ENCODE results near the gene SPAG16. TPM values are rescaled to one million over a fixed set of nuclear protein-coding genes. Genes with fewer than 3 reads are reported as not detected.

The SPAG16 gene
- total RNA-seq, 1 donor from 2014 or later = 18.1 TPM

DNA sequence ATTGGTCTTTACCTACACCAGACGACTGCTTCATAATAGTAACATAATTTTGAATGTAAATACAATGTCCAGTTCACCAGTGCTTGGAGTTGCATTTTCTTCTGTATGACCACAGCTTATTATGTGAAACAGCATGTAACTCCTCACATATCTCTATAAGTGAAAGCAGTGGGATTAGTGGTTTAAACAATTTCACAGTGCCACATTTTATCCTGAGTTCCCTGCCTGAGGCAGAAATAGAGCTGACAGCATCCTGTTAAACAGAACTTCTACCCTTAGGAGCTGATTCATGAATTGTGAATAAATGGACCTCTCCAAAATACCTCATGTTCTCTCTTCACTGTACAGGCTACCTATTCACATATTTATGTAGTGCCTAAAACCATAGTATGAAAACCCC lies 584.3 kb downstream of the SPAG16 start:
- Mint-ChIP-seq H3K4me1 (ENCODE audit: low read depth, unreplicated experiment) (no peaks in the 10 kb centered on the region), H3K27me3 (ENCODE audit: unreplicated experiment) (no peaks in the 10 kb centered on the region), H3K27ac (ENCODE audit: unreplicated experiment) (no peak overlapping the region), H3K9me3 (ENCODE audit: unreplicated experiment) (no peaks in the 10 kb centered on the region), H3K36me3 (ENCODE audit: unreplicated experiment) (no peaks in the 10 kb centered on the region), H3K4me3 (ENCODE audit: unreplicated experiment) (no peak overlapping the region)
- no peak for DNase-seq
- TF ChIP-seq, protein P1, sequence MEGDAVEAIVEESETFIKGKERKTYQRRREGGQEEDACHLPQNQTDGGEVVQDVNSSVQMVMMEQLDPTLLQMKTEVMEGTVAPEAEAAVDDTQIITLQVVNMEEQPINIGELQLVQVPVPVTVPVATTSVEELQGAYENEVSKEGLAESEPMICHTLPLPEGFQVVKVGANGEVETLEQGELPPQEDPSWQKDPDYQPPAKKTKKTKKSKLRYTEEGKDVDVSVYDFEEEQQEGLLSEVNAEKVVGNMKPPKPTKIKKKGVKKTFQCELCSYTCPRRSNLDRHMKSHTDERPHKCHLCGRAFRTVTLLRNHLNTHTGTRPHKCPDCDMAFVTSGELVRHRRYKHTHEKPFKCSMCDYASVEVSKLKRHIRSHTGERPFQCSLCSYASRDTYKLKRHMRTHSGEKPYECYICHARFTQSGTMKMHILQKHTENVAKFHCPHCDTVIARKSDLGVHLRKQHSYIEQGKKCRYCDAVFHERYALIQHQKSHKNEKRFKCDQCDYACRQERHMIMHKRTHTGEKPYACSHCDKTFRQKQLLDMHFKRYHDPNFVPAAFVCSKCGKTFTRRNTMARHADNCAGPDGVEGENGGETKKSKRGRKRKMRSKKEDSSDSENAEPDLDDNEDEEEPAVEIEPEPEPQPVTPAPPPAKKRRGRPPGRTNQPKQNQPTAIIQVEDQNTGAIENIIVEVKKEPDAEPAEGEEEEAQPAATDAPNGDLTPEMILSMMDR (IDR thresholded peaks at IDR 0.05; ENCODE audit: partially characterized antibody, unreplicated experiment) = no peak

DNA sequence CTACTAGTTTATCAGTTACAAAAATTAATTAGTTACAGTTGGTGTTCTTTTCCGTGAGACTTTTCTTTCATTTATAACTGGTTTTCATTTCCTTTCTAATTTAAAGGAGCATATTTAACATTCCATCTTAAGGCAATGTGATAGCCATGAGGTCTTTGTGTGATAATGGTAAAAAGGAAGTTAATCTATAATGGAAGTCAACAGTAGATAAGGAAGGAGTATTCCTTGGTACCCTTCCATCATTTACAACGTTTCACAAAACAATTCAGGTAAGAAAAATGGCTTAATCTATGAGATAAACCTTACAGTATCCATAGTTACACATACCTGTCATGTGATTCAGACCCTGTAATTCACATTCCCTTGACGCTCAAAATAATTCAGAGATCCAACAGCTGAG lies 601.2 kb downstream of the SPAG16 start:
- TF ChIP-seq, protein P1 (IDR thresholded peaks at IDR 0.05; ENCODE audit: partially characterized antibody, unreplicated experiment) = no peak
- DNase-seq = no peak
- Mint-ChIP-seq H3K4me3 (ENCODE audit: unreplicated experiment) (no peak overlapping the region), H3K4me1 (ENCODE audit: low read depth, unreplicated experiment) (no peaks in the 10 kb centered on the region), H3K27ac (ENCODE audit: unreplicated experiment) (no peak overlapping the region), H3K36me3 (ENCODE audit: unreplicated experiment) (no peaks in the 10 kb centered on the region), H3K27me3 (ENCODE audit: unreplicated experiment) (no peaks in the 10 kb centered on the region), H3K9me3 (ENCODE audit: unreplicated experiment) (no peaks in the 10 kb centered on the region)

DNA sequence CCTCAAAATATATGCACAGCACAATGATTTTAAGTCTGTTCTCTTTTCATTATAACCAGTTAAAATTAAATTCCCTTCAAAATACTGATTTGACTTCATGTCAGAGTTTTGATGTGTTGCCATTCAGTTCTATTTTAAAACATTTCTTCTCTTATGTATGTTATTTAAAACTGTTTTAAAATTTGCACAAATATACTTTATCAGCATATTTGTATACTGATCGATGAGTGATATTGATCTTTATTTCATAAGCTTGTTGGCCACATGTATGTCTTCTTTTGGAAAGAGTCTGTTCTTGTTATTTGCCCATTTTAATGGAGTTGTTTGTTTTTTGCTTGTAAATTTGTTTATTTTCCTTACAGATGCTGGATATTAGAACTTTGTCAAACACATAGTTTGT lies 630.2 kb downstream of the SPAG16 start:
- H3K27me3 Mint-ChIP-seq (ENCODE audit: unreplicated experiment) = no peaks in the 10 kb centered on the region
- H3K9me3 Mint-ChIP-seq (ENCODE audit: unreplicated experiment) = no peaks in the 10 kb centered on the region
- TF ChIP-seq, protein P1 (IDR thresholded peaks at IDR 0.05; ENCODE audit: partially characterized antibody, unreplicated experiment) = no peak

DNA sequence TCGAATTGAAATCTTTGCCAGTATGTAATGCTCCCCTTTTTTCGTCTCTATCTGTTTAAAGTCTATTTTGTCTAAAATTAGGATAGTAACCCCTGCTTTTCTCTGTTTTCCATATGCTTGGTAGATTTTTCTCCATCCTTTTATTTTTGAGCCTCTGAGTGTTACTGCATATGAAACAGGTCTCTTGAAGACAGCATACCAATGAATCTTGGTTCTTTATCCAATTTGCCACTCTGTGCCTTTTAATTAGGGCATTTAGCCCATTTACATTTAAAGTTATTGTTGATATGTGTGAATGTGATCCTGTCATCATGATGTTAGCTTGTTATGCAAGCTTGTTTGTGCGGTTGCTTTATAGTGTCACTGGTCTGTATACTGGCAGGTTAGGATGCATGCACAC lies 635.8 kb downstream of the SPAG16 start:
- H3K4me3 Mint-ChIP-seq (ENCODE audit: unreplicated experiment) = no peak overlapping the region
- DNase-seq = no peak
- H3K36me3 Mint-ChIP-seq (ENCODE audit: unreplicated experiment) = peaks cover 15% of the 10 kb centered on the region
- H3K9me3 Mint-ChIP-seq (ENCODE audit: unreplicated experiment) = peaks cover 8% of the 10 kb centered on the region
- H3K4me1 Mint-ChIP-seq (ENCODE audit: low read depth, unreplicated experiment) = no peaks in the 10 kb centered on the region
- TF ChIP-seq, protein P1 (IDR thresholded peaks at IDR 0.05; ENCODE audit: partially characterized antibody, unreplicated experiment) = no peak
- peaks cover 6% of the 10 kb centered on the region for H3K27me3 Mint-ChIP-seq (ENCODE audit: unreplicated experiment)
- H3K27ac Mint-ChIP-seq (ENCODE audit: unreplicated experiment) = no peak overlapping the region

More for the DNA sequence above, 630.2 kb downstream of the SPAG16 start:
- H3K36me3 Mint-ChIP-seq (ENCODE audit: unreplicated experiment) = no peaks in the 10 kb centered on the region
- H3K4me1 Mint-ChIP-seq (ENCODE audit: low read depth, unreplicated experiment) = no peaks in the 10 kb centered on the region
- no peak for DNase-seq
- no peak overlapping the region for H3K27ac Mint-ChIP-seq (ENCODE audit: unreplicated experiment)
- no peak overlapping the region for H3K4me3 Mint-ChIP-seq (ENCODE audit: unreplicated experiment)

DNA sequence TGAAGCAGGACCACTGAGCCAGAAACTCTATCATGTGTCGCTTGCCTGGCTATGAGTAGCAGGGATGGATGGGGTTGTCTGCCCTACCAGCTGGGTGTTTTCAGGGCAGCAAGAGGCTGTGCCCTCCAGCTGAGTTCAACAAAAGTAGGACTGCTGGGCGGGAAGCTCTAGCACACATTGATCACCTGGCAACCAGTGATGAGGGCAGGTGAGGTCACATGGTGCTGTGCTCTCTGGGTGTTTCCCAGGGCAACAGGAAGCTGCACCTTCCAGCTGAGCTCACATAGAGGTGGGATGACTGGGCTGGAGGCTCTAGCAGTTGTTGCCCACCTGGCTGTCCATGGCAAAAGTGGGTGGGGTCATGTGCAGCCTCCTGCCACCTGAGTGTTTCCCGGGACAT lies 639.3 kb downstream of the SPAG16 start:
- Mint-ChIP-seq H3K4me1 (ENCODE audit: low read depth, unreplicated experiment) (no peaks in the 10 kb centered on the region), H3K9me3 (ENCODE audit: unreplicated experiment) (peaks cover 8% of the 10 kb centered on the region), H3K36me3 (ENCODE audit: unreplicated experiment) (peaks cover 15% of the 10 kb centered on the region), H3K27me3 (ENCODE audit: unreplicated experiment) (peaks cover 6% of the 10 kb centered on the region), H3K27ac (ENCODE audit: unreplicated experiment) (no peak overlapping the region), H3K4me3 (ENCODE audit: unreplicated experiment) (no peak overlapping the region)
- TF ChIP-seq, protein P1 (IDR thresholded peaks at IDR 0.05; ENCODE audit: partially characterized antibody, unreplicated experiment) = no peak
- DNase-seq = no peak
